ENCODE results near the gene GSE1.

- TF ChIP-seq CTCF (IDR thresholded peaks at IDR 0.05) (no peak), ZFX (IDR thresholded peaks at IDR 0.05; ENCODE audit: borderline replicate concordance) (no peak)
Measured at GRCh38 chr16:85611194-85611443, 2.0 kb upstream of the GSE1 start.
